KOPT-K1 (cell line): ENCODE data around the gene TMSB10.

Source experiments
- H3K27ac ChIP-seq: fragments of 200-600 bp; sonication (generic); 2 replicates; pipeline ENCODE4 v1.5.1; 2016; ENCODE audit warnings: antibody characterized with exemption, mild to moderate bottlenecking, low read depth, low read length; ENCODE audit not compliant: poor library complexity, severe bottlenecking
- H3K36me3 ChIP-seq: fragments of 200-600 bp; sonication (generic); 2 replicates; pipeline ENCODE4 v1.5.1; 2017; ENCODE audit warnings: antibody characterized with exemption, mild to moderate bottlenecking, low read length, moderate library complexity; ENCODE audit not compliant: insufficient read depth
- H3K9me3 ChIP-seq: fragments of 200-600 bp; sonication (generic); 2 replicates; pipeline ENCODE4 v1.5.1; 2017; ENCODE audit warnings: antibody characterized with exemption, low read length, mild to moderate bottlenecking; ENCODE audit not compliant: insufficient read depth, poor library complexity, severe bottlenecking

TMSB10 gene

DNA sequence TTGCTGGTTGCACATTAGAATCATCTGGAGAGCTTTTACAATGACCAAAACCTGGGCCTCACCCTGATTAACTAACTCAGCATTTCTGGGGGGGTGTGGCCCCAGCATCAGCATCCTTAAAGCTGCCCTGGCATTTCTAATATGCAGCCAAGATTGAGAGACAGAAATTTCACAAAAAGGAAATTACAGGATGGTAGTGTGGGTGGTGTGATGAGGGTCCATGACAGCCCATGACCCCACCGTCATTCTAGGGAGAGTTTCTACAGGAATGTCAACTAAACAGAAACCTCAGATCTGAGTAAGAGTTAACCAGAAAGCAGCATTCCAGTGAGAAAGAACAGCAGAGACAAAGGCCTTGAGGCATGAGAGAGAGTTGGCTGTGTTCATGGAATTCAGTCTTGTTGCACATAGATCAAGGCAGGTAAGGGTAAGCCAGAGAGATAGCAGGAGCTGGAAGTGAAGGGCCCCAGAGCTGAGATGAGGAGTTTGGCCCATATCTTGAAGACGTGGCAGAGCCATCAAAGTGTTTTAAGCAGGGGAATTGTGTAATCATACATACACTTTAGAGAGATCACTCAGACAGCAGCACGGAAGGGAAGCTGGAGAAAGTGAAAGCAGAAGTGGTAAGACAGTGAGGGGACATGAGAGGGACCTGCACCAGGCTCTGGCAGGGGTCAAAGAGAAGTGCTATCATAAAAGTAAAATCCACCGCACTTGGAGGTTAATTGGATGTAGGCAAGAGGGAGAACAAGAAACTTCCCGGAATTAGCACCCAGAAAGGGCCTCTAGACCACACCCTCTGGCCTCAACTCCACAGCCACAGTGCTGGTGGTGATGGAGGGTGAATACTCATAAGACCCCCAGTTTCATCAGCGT, 16.8 kb upstream of the TMSB10 start:
- H3K27ac ChIP-seq: peak overlapping the region; percentile 67
- no peaks in the 10 kb centered on the region for H3K9me3 ChIP-seq
- H3K36me3 ChIP-seq: no peaks in the 10 kb centered on the region

DNA sequence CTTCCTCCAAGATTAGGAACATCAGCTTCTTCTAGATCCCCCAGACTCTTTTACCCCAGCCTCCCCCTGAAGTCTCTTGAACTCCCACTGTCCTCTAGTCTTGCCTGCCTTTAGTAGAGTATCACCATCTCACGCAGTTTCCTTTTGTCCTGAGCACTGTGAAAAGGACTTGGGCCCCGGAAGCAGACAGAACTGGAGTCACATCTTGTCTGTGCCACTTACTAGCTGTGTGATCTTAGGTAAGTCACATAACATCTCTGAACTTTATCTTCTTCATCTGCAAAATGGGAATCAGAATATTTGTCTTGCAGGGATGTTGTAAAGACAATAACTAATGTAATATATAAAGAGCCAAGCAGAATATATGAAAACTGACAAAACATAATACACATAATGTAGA, 16.1 kb upstream of the TMSB10 start:
- Histone ChIP-seq H3K27ac (peak overlapping the region; percentile 67), H3K9me3 (no peaks in the 10 kb centered on the region), H3K36me3 (no peaks in the 10 kb centered on the region)

DNA sequence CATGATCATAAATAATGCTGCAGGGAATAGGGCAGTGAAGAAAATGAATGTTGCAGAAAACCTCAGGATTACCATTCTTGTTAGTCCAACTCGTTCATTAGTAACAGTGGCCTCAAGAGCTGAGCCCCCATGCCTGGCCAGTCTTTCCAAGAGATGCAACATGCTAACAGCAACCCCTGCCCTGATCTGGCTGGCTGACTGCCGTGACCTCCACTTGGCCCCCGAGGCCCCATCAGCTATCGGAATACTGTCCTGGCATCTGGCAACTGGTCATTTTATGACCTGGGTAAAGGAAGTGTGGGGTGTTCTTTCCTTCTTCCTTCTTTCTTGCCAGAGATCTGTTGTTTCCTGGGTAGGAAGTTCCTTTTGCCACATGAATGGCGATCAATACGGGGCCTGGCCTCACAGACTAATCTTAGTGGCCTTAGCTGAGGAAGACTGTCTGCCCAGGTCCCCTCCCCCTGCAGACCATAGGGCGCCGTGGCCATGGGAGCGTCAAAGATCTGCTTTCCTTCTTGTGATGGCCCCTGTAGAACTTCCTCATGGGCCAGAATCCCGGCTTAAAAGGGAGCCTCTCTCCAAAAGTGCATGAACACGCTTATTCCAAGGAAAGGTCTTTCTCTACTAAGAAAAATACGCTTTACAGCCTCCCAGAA, 14.0 kb upstream of the TMSB10 start:
- H3K27ac ChIP-seq: no peak overlapping the region
- no peaks in the 10 kb centered on the region for H3K36me3 ChIP-seq
- H3K9me3 ChIP-seq: no peaks in the 10 kb centered on the region

DNA sequence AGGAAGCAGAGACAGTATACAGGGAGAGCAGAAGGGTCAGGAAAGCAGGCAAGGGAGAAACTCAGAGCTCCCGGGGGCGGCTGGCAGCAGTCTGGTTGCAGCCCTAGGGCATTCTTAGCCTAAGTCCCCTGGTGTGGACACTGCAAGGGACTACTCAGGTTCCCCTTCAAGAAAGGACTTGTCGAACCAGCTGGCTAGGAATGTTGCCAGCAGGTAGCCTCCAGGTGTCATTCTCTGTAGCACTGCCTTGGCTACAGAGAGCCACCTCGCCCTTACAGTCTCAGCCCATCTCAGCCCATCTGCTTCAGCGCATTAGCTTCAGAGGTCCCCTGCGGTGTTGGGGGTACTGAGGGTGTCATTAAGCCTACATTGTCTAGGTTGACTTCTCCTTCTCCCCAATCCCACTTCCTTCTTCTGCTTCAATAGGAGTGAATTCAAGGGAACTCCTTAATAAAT, 11.3 kb upstream of the TMSB10 start:
- H3K27ac ChIP-seq: peak overlapping the region; percentile 60
- H3K9me3 ChIP-seq: no peaks in the 10 kb centered on the region
- no peaks in the 10 kb centered on the region for H3K36me3 ChIP-seq

DNA sequence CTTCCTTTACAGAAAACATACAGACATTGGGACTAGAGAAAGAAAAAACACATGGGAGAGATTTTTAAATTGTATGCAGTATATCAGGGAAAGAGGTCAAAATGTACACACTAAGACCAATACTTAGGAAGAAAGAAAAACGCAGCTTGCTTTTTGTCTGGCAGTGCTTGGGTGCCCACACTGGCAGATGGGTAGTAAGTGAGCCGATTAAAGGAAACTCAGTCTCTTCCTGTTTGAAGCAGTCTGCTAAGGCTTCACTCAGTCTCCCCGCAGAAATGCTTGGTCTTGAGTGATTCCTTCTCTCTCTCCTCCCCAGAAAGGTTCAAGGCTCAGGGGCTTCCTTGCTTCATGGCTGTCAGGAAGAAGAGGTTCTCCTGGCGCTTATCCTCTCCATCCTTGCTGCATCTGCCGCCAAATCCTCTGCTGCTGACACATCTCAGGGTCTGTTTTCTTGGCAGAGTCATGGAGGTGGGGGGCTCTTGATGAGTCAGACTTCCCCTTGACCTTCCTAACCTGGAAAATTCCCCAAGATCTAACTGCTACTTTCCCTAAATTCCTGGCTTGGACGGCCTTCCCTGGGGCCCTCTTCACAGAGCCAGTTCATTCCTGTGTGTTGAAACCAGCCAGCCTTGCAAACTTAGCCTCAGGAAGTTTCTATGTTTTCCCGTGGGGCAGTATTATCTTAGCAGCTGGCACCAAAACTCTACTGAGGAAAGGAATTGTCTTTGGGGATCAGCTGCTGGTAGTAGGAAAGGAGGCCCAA, 10.5 kb upstream of the TMSB10 start:
- H3K27ac ChIP-seq: peak overlapping the region; percentile 60
- H3K9me3 ChIP-seq: no peaks in the 10 kb centered on the region
- no peaks in the 10 kb centered on the region for H3K36me3 ChIP-seq

DNA sequence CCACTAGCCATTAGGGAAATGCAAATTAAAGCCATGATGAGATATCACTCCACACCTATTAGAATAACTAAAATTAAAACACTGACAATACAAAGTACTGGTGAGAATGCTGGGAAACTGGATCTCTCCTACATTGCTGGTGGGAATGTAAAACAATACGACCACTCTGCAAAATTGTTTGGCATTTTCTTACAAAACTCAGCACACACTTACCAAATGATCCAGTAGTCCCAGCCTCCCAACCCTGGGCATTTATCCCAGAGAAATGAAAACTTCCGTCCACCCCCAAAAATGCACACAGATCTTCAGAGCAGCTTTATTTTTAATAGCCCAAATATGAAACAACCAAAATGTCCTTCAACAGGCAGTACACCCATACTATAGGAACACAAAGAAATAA, 8.9 kb upstream of the TMSB10 start:
- Histone ChIP-seq H3K36me3 (no peaks in the 10 kb centered on the region), H3K27ac (no peak overlapping the region), H3K9me3 (no peaks in the 10 kb centered on the region)

DNA sequence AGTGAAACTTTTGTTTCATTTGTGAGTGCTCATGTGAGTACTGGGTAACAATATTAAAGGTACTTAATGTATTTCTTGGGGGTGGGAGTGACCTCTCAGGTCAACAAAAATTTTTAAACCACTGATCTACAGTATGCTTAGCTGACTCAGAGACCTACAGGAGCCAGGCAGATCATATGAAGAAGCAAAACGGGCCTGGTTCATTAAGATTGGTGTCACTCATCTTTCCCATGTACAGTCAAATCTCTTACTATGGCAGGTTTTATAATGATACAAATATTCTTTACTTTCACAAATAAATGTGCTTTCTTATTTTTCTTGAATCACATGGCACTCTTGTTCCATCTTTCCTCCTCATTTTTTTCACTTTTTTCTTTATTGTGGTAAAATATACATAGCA, 7.7 kb upstream of the TMSB10 start:
- no peaks in the 10 kb centered on the region for H3K36me3 ChIP-seq
- peak overlapping the region; percentile 63 for H3K27ac ChIP-seq

DNA sequence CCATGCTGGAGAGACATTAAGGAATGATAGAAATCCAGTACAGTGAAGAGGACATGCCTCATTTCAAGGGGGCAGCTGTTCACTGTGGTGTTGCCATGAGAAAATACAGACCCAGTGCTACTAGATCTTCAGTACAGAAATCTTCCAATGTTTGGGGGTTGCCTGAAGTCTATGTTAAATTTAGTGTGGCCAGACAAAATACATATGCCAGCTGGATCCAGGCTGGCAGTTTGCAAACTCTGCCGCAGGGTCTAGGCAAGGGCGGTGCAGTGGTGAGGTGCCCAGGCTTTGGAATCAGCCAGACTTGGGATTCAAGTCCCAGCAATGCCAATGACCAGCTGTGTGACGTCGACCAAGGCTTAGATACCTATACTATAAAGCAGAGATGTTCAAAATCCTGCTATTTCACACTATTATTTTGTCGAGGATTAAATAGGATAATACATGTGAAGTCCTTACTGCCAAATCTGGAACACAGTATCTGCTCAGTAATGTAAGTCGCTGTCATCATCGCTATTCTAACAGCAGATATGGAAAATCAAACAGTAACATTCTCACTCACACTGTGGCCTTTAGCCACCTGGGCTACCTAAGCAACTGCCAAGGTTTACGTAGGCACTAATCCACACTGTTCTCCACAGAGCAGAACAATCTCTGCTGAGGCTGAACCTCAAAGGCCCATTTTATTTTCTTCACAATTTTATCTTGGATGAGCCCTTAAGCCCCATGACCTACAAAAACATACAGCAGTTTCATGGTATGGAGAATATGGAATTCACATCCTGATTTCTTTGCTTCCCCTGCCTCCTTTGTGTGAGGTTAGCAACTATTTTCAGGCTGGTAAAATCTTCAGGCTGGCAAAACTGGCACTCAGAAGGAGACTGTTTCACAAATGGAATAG, 5.9 kb upstream of the TMSB10 start:
- no peak overlapping the region for H3K27ac ChIP-seq

More for the DNA sequence above, 7.7 kb upstream of the TMSB10 start:
- H3K9me3 ChIP-seq: no peaks in the 10 kb centered on the region

DNA sequence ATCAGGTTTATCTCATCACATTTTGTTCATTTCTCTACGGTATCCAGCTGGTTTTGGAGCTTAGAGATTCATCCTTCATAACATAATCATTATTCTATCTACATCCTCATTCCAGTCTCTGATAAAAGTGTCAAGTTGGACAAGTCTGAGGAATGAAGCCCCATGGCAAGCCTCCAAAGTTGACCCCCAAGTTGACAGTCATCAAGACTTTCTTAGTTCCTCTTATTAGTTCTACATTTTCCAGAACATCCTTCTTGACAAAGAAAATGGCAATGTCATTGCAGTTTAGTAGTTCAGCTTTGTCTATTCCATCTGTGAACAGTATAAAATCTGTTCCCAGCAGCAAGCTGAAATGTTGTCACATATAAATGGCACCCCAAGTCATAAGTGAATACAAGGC, 4.5 kb upstream of the TMSB10 start:
- H3K27ac ChIP-seq: no peak overlapping the region
- no peaks in the 10 kb centered on the region for H3K9me3 ChIP-seq

More for the DNA sequence above, 5.9 kb upstream of the TMSB10 start:
- Histone ChIP-seq H3K36me3 (no peaks in the 10 kb centered on the region), H3K9me3 (no peaks in the 10 kb centered on the region)

DNA sequence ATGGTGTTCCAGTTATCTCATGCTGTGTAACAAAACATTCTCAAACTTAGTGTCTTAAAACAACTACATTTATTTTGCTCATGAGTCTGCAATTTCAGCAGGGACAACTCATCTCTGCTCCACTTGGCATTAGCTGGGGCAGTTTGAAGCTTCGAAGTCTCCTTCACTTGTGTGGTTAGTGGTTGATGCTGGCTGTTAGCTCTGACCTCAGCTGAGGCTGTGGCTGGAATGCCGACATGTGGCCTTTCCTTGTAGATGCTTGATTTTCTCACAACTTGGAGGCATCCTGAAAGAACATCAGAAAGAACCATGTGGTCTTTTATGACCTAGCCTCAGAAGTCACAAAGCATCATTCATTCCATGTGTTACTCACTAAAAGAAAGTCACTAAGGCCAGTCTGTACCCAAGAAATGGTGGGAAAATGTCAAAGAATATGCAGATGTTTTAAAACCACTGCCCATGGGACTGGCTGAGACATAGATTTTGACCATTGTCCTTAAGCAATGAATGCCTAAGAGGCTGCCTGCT, 3.8 kb upstream of the TMSB10 start:
- H3K9me3 ChIP-seq: no peaks in the 10 kb centered on the region
- H3K27ac ChIP-seq: no peak overlapping the region
- H3K36me3 ChIP-seq: no peaks in the 10 kb centered on the region

More for the DNA sequence above, 4.5 kb upstream of the TMSB10 start:
- H3K36me3 ChIP-seq: no peaks in the 10 kb centered on the region

DNA sequence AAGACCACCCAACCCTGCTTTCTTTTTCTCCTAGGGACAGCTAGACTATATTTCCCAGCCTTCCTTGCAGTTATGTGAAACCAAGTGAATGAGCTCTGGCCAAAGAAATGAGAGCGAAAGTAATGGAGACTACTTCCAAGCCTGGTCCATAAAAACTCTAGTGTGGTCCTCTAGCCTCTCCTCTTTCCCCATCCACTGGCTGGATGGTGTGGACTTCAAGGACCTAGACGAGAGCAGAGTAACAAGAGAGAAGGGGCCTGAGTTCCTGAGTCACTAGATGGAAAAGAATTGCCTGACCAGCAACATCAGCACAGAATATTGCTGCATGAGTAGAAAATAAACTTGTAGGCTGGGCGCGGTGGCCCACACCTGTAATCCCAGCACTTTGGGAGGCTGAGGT, 2.9 kb upstream of the TMSB10 start:
- Histone ChIP-seq H3K36me3 (no peaks in the 10 kb centered on the region), H3K27ac (no peak overlapping the region), H3K9me3 (no peaks in the 10 kb centered on the region)

DNA sequence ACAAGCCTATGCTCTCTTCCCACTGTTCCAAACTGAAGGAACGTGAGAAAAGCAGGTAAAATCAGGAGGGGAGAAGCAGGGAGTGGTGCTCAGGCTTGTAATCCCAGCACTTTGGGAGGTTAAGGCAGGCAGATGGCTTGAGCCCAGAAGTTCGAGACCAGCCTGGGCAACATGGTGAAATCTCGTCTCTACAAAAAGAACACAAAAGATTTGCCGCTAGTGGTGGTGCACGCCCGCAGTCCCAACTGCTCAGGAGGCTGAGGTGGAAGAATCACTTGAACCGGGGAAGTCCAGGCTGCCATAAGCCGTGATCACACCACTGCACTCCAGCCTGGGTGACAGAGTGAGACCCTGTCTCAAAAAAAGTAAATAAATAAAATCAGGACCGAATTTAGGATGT, 1.3 kb upstream of the TMSB10 start:
- no peak overlapping the region for H3K27ac ChIP-seq

DNA sequence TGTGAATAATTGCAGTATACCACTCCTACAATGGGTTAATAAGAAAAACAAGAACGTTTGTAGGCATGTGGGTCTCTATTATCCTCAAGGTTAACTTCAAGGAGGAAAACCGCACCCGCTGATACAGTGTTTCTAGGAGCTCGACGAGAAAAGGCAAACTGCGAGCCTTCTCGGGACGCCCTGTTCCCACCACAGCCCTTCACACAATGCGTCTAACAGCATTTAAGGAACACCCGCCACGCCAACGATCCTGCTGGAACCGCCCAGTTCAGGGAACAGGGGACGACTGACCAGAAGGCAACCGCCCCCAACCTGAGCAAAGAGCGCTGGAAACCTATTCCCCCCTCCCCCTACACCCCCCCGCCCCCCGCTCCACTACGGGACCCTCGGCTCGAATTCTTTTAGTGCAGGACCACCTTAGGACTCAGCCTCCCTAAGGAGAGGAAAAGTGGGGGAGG, 710 bp upstream of the TMSB10 start:
- peak overlapping the region; percentile 91 for H3K27ac ChIP-seq

More for the DNA sequence above, 1.3 kb upstream of the TMSB10 start:
- no peaks in the 10 kb centered on the region for H3K9me3 ChIP-seq
- H3K36me3 ChIP-seq: no peaks in the 10 kb centered on the region

More for the DNA sequence above, 710 bp upstream of the TMSB10 start:
- H3K9me3 ChIP-seq: no peaks in the 10 kb centered on the region
- H3K36me3 ChIP-seq: no peaks in the 10 kb centered on the region
